Limb (tissue), 2 donors: ENCODE results near the gene ERMN.
"Not testable (repeated sequence)": the region's sequence is repeated elsewhere in the genome, so short reads cannot be mapped to it uniquely, and the experiment has no call there.

ENCODE experiments used
- DNase-seq, 2 donors: peaks; one replicate each; pipeline ENCODE4 v3.0.0-alpha.2; 2016; ENCODE audit errors: extremely low spot score in 2 of 2

ERMN gene

GRCh38 chr2:157296958-157297357, 28.7 kb downstream of the ERMN start:
- no peak for DNase-seq

- DNase-seq: no peak
These were observed 29.1 kb downstream of the ERMN start for GRCh38 chr2:157296490-157296889.

DNA sequence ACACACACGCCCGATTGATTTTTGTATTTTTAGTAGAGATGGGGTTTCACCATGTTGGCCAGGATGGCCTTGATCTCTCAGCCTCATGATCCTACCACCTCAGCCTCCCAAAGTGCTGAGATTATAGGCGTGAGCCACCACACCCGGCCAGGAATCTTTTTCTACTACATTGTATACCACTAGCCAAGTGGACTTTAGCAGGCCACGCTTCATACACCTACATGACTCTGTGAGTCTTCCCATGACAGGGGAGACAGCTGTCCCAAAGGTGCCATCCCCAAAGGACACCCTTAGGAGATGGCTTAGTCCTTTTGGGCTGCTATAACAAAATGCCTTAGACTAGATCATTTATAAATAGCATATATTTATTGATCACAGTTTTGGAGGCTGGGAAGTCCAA, 32.8 kb downstream of the ERMN start:
- DNase-seq: no peak

GRCh38 chr2:157291018-157291417, 34.6 kb downstream of the ERMN start:
- no peak for DNase-seq

DNA sequence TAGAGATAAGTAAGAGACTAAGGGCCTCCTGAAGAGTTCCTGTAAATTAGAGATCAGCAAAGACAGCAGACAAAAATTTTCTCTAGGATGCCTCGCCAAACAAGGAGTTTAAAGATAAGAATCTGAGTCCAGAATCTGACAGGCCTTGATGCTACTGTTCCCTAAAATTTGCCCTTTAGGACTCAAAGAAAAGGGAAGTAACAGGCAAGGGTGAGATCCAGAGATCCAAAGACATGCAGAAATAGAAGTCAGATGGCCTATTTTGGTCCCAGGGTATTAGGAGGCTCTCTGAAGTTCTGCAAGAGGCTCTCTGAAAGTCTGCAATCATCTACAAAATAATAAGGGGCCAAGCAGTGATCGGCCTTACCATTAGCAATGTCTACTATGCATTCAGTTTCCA, 35.1 kb downstream of the ERMN start:
- DNase-seq: no peak

DNA sequence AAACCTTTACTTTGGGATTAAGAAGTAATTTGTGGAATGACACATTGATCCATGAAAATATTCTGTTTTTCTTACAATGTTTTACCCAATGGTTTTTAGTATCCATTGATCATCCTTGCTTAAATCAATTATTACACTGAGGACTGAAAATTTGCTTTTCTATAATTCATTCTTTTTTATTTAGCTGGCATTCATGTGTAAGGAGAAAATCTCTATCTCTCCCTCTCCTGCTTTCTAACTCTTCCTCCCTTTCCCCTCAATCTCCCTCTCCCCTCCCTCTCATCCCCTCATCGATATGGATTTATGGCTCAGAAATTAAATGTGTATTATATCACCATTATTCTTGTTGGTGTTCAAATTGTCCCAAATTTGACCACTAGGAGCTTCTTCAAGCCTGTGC, 38.5 kb downstream of the ERMN start:
- DNase-seq: no peak

DNA sequence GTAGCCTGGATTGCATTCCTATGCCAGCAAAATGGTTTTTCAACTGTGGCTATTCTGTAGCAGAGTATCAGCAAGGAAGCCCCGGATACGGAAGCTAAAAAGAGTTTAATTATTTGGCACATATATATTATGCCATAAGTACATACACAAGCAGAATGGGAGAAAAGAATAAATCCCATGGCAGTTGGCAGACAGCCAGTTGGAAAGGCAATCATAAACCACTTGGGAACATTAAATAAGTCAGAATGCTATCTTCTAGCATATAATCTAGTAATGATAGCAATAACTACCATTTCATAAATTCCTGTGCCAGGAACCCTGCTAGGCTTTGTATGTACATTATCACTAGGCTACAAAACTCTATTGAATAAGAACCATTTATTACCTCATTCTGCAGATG, 42.2 kb downstream of the ERMN start:
- DNase-seq: no peak

DNA sequence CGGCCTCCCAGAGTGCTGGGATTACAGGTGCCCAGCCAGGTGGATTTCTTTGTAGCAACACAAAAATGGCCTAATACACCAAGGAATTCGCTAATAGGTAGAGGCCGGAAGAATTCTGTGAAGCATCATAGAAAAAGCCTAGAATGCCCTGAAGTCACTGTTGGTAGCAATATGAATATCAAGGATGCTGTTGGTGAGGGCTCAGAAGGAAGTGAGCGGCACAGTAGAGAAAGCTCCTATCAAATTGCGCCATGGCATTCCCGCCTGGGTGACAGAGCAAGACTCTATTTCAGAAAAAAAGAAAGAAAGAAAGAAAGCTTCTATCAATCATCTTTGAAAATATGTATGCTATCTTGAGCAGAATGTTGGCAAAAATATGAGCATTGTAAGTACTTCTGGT, 44.3 kb downstream of the ERMN start:
- no peak for DNase-seq

- DNase-seq: not testable (repeated sequence)
These were observed 46.3 kb downstream of the ERMN start for GRCh38 chr2:157279311-157279710.

DNA sequence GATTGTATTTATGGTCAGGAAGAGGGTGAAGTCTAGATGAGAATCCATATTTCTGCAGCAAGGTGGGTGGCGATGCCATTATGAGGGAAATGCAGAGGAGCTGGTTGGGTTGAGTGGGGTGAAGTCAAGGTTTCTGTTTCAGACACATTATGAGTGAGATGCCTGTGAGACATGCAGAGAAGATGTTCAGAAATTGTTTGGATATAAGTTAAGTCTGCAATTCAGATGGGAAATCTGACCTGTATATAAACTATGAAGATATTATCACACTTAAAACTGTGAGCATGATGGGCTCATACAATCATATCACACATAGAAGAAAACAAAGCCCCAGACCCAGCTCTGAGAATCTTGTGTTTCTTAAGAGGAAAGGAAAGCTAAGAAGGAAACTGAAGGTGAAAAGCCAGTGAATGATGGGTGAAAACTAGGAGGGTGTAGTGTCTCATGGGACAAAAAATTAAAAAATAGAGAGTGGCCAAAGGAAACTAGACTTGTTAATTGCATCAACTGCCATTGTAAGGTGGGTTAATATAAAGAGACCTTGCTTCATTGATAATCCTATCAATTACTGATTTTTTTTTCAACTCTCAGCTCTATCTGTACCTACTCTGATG, 53.9 kb downstream of the ERMN start:
- no peak for DNase-seq

- DNase-seq: no peak
These were observed 55.7 kb downstream of the ERMN start for GRCh38 chr2:157269922-157270321.

- DNase-seq: no peak
These were observed 56.6 kb downstream of the ERMN start for GRCh38 chr2:157269060-157269459.
